GM18861 (cell line): ENCODE data around the gene SFMBT1.

Experiments
- ATAC-seq: cut with Tn5 transposase; IDR thresholded peaks from one replicate; pipeline ENCODE4 v1.9.1; 2021; ENCODE audit not compliant: unreplicated experiment

Gene SFMBT1

GRCh38 chr3:53003320-53003719, 42.6 kb downstream of the SFMBT1 start:
- ATAC-seq, result no peak

- no peak for ATAC-seq
These were observed 46.9 kb downstream of the SFMBT1 start for GRCh38 chr3:52998771-52999513.

- ATAC-seq, result no peak
These were observed 55.2 kb downstream of the SFMBT1 start for GRCh38 chr3:52990637-52991036.

- ATAC-seq, result no peak
These were observed 58.9 kb downstream of the SFMBT1 start for GRCh38 chr3:52986938-52987337.

GRCh38 chr3:52986049-52986448, 59.8 kb downstream of the SFMBT1 start:
- ATAC-seq, result no peak

- ATAC-seq, result no peak
These were observed 62.0 kb downstream of the SFMBT1 start for GRCh38 chr3:52983828-52984227.

- peak; percentile 82 for ATAC-seq
These were observed 62.5 kb downstream of the SFMBT1 start for GRCh38 chr3:52983336-52983807.

GRCh38 chr3:52982839-52983238, 63.0 kb downstream of the SFMBT1 start:
- ATAC-seq, result peak; percentile 7

- ATAC-seq, result no peak
These were observed 66.5 kb downstream of the SFMBT1 start for GRCh38 chr3:52979190-52979983.

GRCh38 chr3:52978109-52978754, 67.6 kb downstream of the SFMBT1 start:
- ATAC-seq, result no peak

GRCh38 chr3:52973806-52974205, 72.1 kb downstream of the SFMBT1 start:
- no peak for ATAC-seq

GRCh38 chr3:52971895-52972294, 74.0 kb downstream of the SFMBT1 start:
- no peak for ATAC-seq

GRCh38 chr3:52967398-52967797, 78.5 kb downstream of the SFMBT1 start:
- no peak for ATAC-seq

GRCh38 chr3:52962160-52962559, 83.7 kb downstream of the SFMBT1 start:
- ATAC-seq, result no peak

- no peak for ATAC-seq
These were observed 86.1 kb downstream of the SFMBT1 start for GRCh38 chr3:52959773-52960172.

GRCh38 chr3:52939600-52939999, 106.3 kb downstream of the SFMBT1 start:
- no peak for ATAC-seq

- ATAC-seq, result no peak
These were observed 111.0 kb downstream of the SFMBT1 start for GRCh38 chr3:52934630-52935530.

GRCh38 chr3:52931889-52932288, 114.0 kb downstream of the SFMBT1 start:
- no peak for ATAC-seq

GRCh38 chr3:52931328-52931727, 114.5 kb downstream of the SFMBT1 start:
- no peak for ATAC-seq

- ATAC-seq, result no peak
These were observed 115.1 kb downstream of the SFMBT1 start for GRCh38 chr3:52930748-52931147.

GRCh38 chr3:52926554-52926953, 119.3 kb downstream of the SFMBT1 start:
- no peak for ATAC-seq
